H9 (cell line): ENCODE results near the gene MED20. TPM values are rescaled to one million over a fixed set of nuclear protein-coding genes. Genes with fewer than 3 reads are reported as not detected.

Source experiments
- DNase-seq: peaks from one replicate; pipeline ENCODE4 v3.0.0-alpha.2; 2017
- H2AFZ ChIP-seq: one replicate; pipeline ENCODE4 v1.6.1; 2013; ENCODE audit warnings: mild to moderate bottlenecking, low read length, control low read depth, moderate library complexity
- H2AK5ac ChIP-seq: 2 replicates; pipeline ENCODE4 v1.6.1; 2013; ENCODE audit warnings: low read length, control low read depth, mixed read lengths; ENCODE audit not compliant: insufficient read length
- H2BK120ac ChIP-seq: one replicate; pipeline ENCODE4 v1.6.1; 2013; ENCODE audit warnings: low read depth, mild to moderate bottlenecking, low read length, control low read depth, inconsistent platforms; ENCODE audit not compliant: poor library complexity, severe bottlenecking
- H2BK12ac ChIP-seq: 2 replicates; pipeline ENCODE4 v1.6.1; 2013; ENCODE audit warnings: low read length, control low read depth, mixed read lengths, low read depth; ENCODE audit not compliant: insufficient read length
- H2BK15ac ChIP-seq: 2 replicates; pipeline ENCODE4 v1.6.1; 2013; ENCODE audit warnings: low read depth, low read length, control low read depth
- H2BK20ac ChIP-seq: one replicate; pipeline ENCODE4 v1.6.1; 2013; ENCODE audit warnings: low read depth, mild to moderate bottlenecking, low read length, control low read depth, inconsistent platforms; ENCODE audit not compliant: poor library complexity, severe bottlenecking
- H2BK5ac ChIP-seq: 2 replicates; pipeline ENCODE4 v1.6.1; 2013; ENCODE audit warnings: low read length, control low read depth, mixed read lengths; ENCODE audit not compliant: insufficient read length
- H3K14ac ChIP-seq: 2 replicates; pipeline ENCODE4 v1.6.1; 2013; ENCODE audit warnings: low read length, control low read depth; ENCODE audit not compliant: insufficient read depth
- H3K18ac ChIP-seq: 2 replicates; pipeline ENCODE4 v1.6.1; 2013; ENCODE audit warnings: low read depth, mild to moderate bottlenecking, mixed read lengths, low read length, control low read depth; ENCODE audit not compliant: insufficient read length
- H3K23ac ChIP-seq: 2 replicates; pipeline ENCODE4 v1.6.1; 2013; ENCODE audit warnings: low read length, control low read depth, mixed read lengths, low read depth; ENCODE audit not compliant: insufficient read length
- H3K23me2 ChIP-seq: 2 replicates; pipeline ENCODE4 v1.6.1; 2013; ENCODE audit warnings: low read depth, mild to moderate bottlenecking, mixed read lengths, low read length, control low read depth; ENCODE audit not compliant: insufficient read length, poor library complexity, severe bottlenecking
- H3K27ac ChIP-seq: 2 replicates; pipeline ENCODE4 v1.5.1; 2013; ENCODE audit warnings: low read length, control low read depth, mixed read lengths, low read depth; ENCODE audit not compliant: insufficient read length
- H3K27me3 ChIP-seq: 2 replicates; pipeline ENCODE4 v1.6.1; 2013; ENCODE audit warnings: low read length, control low read depth, inconsistent platforms; ENCODE audit not compliant: insufficient read depth
- H3K4ac ChIP-seq: 2 replicates; pipeline ENCODE4 v1.6.1; 2013; ENCODE audit warnings: low read depth, mild to moderate bottlenecking, control low read depth, inconsistent platforms, low read length, moderate library complexity
- H3K4me1 ChIP-seq: 2 replicates; pipeline ENCODE4 v1.6.1; 2013; ENCODE audit warnings: low read length, control low read depth, inconsistent platforms; ENCODE audit not compliant: insufficient read depth
- H3K4me2 ChIP-seq: 2 replicates; pipeline ENCODE4 v1.6.1; 2013; ENCODE audit warnings: low read length, control low read depth, mixed read lengths; ENCODE audit not compliant: insufficient read length, insufficient read depth
- H3K56ac ChIP-seq: 2 replicates; pipeline ENCODE4 v1.6.1; 2013; ENCODE audit warnings: low read depth, mild to moderate bottlenecking, mixed read lengths, low read length, control low read depth; ENCODE audit not compliant: insufficient read length
- H3K79me1 ChIP-seq: 2 replicates; pipeline ENCODE4 v1.6.1; 2013; ENCODE audit warnings: low read depth, mild to moderate bottlenecking, moderate library complexity, low read length, control low read depth, inconsistent platforms; ENCODE audit not compliant: insufficient read depth, poor library complexity, severe bottlenecking
- H3K79me2 ChIP-seq: 2 replicates; pipeline ENCODE4 v1.6.1; 2013; ENCODE audit warnings: low read length, control low read depth, inconsistent platforms; ENCODE audit not compliant: insufficient read depth
- H3K9ac ChIP-seq: 2 replicates; pipeline ENCODE4 v1.6.1; 2013; ENCODE audit warnings: low read length, control low read depth, mixed read lengths; ENCODE audit not compliant: insufficient read length; ENCODE audit errors: extremely low read depth
- H3K9me3 ChIP-seq: one replicate; pipeline ENCODE4 v1.6.1; 2013; ENCODE audit warnings: low read depth, low read length, inconsistent platforms; ENCODE audit not compliant: control insufficient read depth
- H3T11ph ChIP-seq: one replicate; pipeline ENCODE4 v1.6.1; 2013; ENCODE audit warnings: mild to moderate bottlenecking, low read length, control low read depth, inconsistent platforms
- H4K20me1 ChIP-seq: one replicate; pipeline ENCODE4 v1.6.1; 2013; ENCODE audit not compliant: control insufficient read depth, insufficient read length, insufficient read depth
- H4K5ac ChIP-seq: 2 replicates; pipeline ENCODE4 v1.6.1; 2013; ENCODE audit warnings: low read depth, mild to moderate bottlenecking, mixed read lengths, low read length, control low read depth; ENCODE audit not compliant: insufficient read length
- H4K8ac ChIP-seq: replicated peaks from 2 replicates; pipeline ENCODE4 v1.6.1; 2013; ENCODE audit warnings: low read length, control low read depth, mixed read lengths, low read depth; ENCODE audit not compliant: insufficient read length
- H4K91ac ChIP-seq: 2 replicates; pipeline ENCODE4 v1.6.1; 2013; ENCODE audit warnings: low read depth, mild to moderate bottlenecking, moderate library complexity, mixed read lengths, low read length, control low read depth; ENCODE audit not compliant: insufficient read length
- H3K27ac Mint-ChIP-seq, 3 experiments: 2 replicates in 2 of 3; 3 replicates in 1 of 3; pipeline ENCODE4 v1.8.0; 2020 to 2021; ENCODE audit warnings: mixed read lengths in 3 of 3, mild to moderate bottlenecking in 1 of 3, moderate library complexity in 1 of 3
- H3K27me3 Mint-ChIP-seq: 2 replicates; pipeline ENCODE4 v1.8.0; 2021; ENCODE audit warnings: low read depth, mild to moderate bottlenecking, moderate library complexity, mixed read lengths
- H3K36me3 Mint-ChIP-seq, 3 experiments: 2 replicates in 2 of 3; 3 replicates in 1 of 3; pipeline ENCODE4 v1.8.0; 2020 to 2021; ENCODE audit warnings: low read depth in 3 of 3, mixed read lengths in 3 of 3; ENCODE audit not compliant: insufficient read depth in 1 of 3
- H3K4me1 Mint-ChIP-seq, 2 experiments: 2 replicates each; pipeline ENCODE4 v1.8.0; 2020; ENCODE audit warnings: mixed read lengths in 2 of 2
- H3K4me3 Mint-ChIP-seq, 2 experiments: 2 replicates in 1 of 2; 3 replicates in 1 of 2; pipeline ENCODE4 v1.8.0; 2020 to 2021; ENCODE audit warnings: mild to moderate bottlenecking in 2 of 2, mixed read lengths in 2 of 2, moderate library complexity in 1 of 2
- H3K9me3 Mint-ChIP-seq, 2 experiments: 2 replicates in 1 of 2; 3 replicates in 1 of 2; pipeline ENCODE4 v1.8.0; 2020; ENCODE audit warnings: mild to moderate bottlenecking in 2 of 2, mixed read lengths in 2 of 2, moderate library complexity in 1 of 2
- CTCF ChIP-seq: fragments of 200-600 bp; sonication (generic); conservative IDR thresholded peaks from 3 replicates; pipeline ENCODE4 v1.8.0; 2021; ENCODE audit warnings: antibody characterized with exemption, mild to moderate bottlenecking
- WGBS: extraction: QIAGEN DNeasy Blood & Tissue Kit; methylation state at CpG from one replicate; pipeline ENCODE4 v1.1.7; 2013; ENCODE audit warnings: missing lambda C conversion rate, low lambda C conversion rate, mixed read lengths; ENCODE audit not compliant: insufficient read length; ENCODE audit errors: extremely low coverage; 5-methylcytosine and 5-hydroxymethylcytosine counted together
- total RNA-seq: library from RNA; stranded (reverse); gene quantifications from 2 replicates; pipeline ENCODE4 v1.2.1, GENCODE V29; 2021

Gene MED20
- total RNA-seq, 1 experiment from 2014 or later, result 28.9 TPM

- Histone ChIP-seq H3T11ph (no peak overlapping the region), H2BK20ac (no peak overlapping the region), H3K23me2 (peaks cover 7% of the 10 kb centered on the region), H3K18ac (no peak overlapping the region), H2BK5ac (no peak overlapping the region), H3K23ac (no peak overlapping the region), H2AK5ac (no peak overlapping the region), H3K9ac (no peak overlapping the region), H4K5ac (no peak overlapping the region), H2BK12ac (no peak overlapping the region), H3K4me1 (peaks cover 16% of the 10 kb centered on the region; the same call in 1 of the 2 replicates), H3K27ac (no peak overlapping the region), H2BK120ac (no peak overlapping the region), H3K9me3 (no peaks in the 10 kb centered on the region), H3K4ac (no peak overlapping the region), H4K8ac (no peak overlapping the region), H3K79me2 (no peaks in the 10 kb centered on the region), H3K27me3 (no peaks in the 10 kb centered on the region), H4K91ac (no peak overlapping the region), H3K79me1 (no peaks in the 10 kb centered on the region), H3K14ac (no peak overlapping the region), H2AFZ (no peak overlapping the region), H3K56ac (no peak overlapping the region), H4K20me1 (peaks cover 3% of the 10 kb centered on the region), H3K4me2 (peak overlapping the region; percentile 81), H2BK15ac (no peak overlapping the region)
- H3K9me3 Mint-ChIP-seq, result no peaks in the 10 kb centered on the region
- peak; percentile 81 for DNase-seq
- H3K36me3 Mint-ChIP-seq, result peaks cover 8 to 26% (median 17%) of the 10 kb centered on the region in 3 experiments
- no peak for TF ChIP-seq CTCF
- H3K27me3 Mint-ChIP-seq, result peaks cover 5% of the 10 kb centered on the region
- H3K27ac Mint-ChIP-seq, result peak overlapping the region; percentile 93 to 97 (median 96)
- H3K4me1 Mint-ChIP-seq, result peaks cover 31 to 40% of the 10 kb centered on the region in 2 experiments
- WGBS, result no CpG with 5 or more reads among the region's 11 CpGs
- H3K4me3 Mint-ChIP-seq, result peak overlapping the region; percentile 83 to 96
Observed at GRCh38 chr6:41939176-41939847, 18.4 kb upstream of the MED20 start.
